ENCODE measurements around the gene RFXANK.

The RFXANK gene

DNA sequence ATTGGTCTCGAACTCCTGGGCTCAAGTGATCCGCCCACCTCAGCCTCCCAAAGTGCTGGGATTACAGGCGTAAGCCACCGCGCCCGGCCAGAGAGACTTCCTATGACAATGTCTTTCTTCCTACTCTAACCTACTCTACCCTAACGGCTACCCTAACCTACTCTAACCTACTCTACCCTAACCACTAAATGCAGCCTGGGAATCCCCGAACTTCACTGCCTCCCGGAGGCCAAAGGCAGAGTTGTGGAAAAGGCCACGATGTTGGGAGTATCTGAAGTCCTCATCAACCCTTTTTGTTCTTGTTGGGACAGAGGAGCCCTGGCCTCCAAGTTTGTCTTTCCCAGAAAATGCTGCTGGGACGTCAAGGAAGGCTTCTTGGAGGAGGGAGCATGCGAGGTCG lies 12.1 kb downstream of the RFXANK start:
- no peak for DNase-seq (ENCODE audit: low read depth in 1 of 2, low spot score in 1 of 2)
- no peak for TF ChIP-seq JUND (IDR thresholded peaks at IDR 0.05; ENCODE audit: low read depth)
- in situ Hi-C loops (cut with HindIII; ENCODE audit: low pct_unique_long_range_greater_than_20kb, low sequenced_read_pairs) = no loop called here

DNA sequence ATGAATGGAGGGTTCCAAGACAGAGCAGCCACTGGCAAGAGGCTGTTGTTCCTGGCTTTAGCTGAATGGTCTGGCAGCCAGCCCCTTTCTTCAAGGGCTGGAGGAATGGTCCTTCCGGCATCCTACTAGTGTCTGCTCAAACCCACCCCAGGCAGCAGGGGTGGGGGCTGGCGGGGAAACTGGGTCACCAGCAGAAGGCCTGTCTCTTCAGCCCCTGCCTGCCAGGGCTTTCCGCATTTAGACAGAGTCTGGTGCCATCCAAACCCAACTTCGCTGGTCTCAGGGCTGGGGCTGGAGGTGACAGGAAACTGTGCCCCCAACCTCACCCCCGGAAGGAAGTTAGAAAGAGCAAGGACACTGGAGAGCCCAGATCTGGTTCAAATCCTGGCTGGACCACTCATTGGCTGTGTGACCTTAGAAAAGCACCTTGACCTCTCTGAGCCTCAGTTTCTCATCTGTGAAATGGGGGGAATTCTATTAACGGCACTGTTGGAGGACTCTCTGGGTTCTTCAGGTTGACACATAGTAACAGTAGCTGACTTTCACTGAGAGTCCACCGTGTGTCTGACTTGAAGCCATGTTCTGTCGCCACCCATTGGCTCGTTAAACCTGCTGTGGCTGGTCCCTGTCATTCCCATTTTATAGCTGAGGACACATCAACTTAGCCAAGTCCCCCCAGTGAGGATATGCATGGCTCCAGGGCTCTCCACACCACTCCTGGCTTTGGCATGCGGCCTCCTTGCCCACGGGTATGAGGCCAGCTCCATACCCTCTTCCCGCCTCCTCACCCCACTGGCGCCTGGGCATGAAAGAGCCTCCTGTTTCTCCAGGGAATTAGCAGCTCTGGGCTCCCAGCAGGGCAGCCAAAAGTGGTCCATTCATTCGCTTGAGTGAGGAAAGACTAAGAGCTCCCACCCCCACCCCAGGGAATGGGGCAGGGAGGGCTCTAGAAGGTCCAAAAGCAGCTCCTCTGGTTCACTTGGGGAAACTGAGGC lies 13.7 kb downstream of the RFXANK start:
- no peak for DNase-seq (ENCODE audit: low read depth in 1 of 2, low spot score in 1 of 2)
- in situ Hi-C loops (cut with HindIII; ENCODE audit: low pct_unique_long_range_greater_than_20kb, low sequenced_read_pairs) = no loop called here
- TF ChIP-seq JUND (IDR thresholded peaks at IDR 0.05; ENCODE audit: low read depth) = no peak

DNA sequence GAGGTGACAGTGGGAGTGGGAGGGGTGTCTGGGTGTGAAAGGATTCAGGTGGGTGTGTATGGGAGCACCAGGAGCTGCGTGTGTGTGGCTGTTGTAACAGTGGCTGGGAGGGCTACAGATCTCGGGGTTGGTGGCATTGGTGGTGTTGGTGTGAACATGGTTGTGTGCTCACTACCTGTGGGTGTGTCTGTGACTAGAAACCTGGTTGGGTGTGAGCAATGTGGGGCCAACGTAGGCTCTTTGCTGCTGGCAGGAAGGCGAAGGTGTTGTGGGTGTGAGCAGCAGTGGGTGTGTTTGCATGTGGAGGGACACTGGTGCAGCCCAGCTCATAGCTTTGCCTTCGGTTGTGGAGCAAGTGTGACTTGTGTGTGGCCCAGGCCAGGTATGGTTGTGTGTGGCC lies 14.9 kb downstream of the RFXANK start:
- in situ Hi-C loops (cut with HindIII; ENCODE audit: low pct_unique_long_range_greater_than_20kb, low sequenced_read_pairs) = no loop called here
- no peak for TF ChIP-seq JUND (IDR thresholded peaks at IDR 0.05; ENCODE audit: low read depth)

DNA sequence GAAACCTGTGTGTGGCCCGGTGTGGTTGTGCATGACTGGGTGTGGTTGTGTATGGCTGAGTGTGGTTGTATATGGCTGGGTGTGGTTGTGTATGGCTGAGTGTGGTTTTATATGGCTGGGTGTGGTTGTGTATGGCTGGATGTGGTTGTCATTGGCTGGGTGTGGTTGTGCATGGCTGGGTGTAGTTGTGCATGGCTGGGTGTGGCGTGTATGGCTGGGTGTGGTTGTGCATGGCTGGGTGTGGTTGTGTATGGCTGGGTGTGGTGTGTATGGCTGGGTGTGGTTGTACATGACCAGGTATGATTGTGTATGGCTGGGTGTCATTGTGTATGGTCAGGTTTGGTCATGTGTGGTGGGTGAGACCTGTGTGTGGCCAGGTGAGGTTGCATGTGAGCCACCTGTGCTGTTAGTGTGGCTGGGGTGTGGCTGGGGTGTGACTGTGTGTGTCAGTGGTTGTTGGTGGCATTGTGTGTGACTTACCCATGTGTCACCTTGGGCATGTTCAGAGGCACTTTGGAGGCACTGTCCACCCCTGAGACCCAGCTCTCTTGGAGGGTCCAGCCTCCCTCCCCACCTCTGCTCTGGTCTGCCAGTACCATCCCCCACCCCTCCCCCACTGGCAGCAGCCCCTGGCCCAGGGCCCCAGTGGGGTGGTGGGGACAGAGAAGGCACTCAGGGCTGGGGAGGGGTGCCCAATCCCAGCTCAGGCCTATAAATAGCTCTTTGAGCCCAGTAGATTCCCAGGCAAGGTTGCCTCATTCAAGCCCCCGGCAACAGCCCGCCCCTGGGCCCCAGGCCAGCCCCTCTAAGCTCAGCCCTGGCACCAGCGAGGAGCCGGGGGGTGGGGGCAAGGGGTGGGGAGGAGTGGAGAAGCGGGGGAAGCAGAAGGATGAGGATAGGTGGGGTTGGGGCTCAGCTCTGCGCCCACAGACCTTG lies 15.8 kb downstream of the RFXANK start:
- TF ChIP-seq JUND (IDR thresholded peaks at IDR 0.05; ENCODE audit: low read depth) = no peak
- no peak for DNase-seq (ENCODE audit: low read depth in 1 of 2, low spot score in 1 of 2)
- in situ Hi-C loops (cut with HindIII; ENCODE audit: low pct_unique_long_range_greater_than_20kb, low sequenced_read_pairs) = no loop called here

More for the DNA sequence above, 14.9 kb downstream of the RFXANK start:
- DNase-seq (ENCODE audit: low read depth in 1 of 2, low spot score in 1 of 2) = no peak

DNA sequence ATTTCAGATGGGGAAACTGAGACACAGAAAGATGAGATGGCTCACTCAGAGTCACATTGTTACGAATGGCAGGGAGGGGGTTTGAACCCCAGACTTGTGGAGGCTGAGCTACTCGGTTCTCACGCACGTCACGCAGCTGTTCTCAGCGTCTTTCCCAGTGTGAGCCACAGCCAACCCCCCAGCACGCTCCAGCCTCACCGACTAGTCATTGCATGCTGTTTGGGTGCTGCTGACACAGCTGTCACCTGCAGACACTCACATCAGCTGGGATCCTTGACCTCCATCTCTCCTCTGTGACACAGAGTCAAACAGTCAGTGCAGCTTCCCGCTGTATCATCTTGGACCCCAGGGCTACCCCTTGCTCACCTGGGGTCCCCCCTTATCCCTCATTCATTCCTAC lies 17.3 kb downstream of the RFXANK start:
- no peak for DNase-seq (ENCODE audit: low read depth in 1 of 2, low spot score in 1 of 2)
- in situ Hi-C loops (cut with HindIII; ENCODE audit: low pct_unique_long_range_greater_than_20kb, low sequenced_read_pairs) = no loop called here
- TF ChIP-seq JUND (IDR thresholded peaks at IDR 0.05; ENCODE audit: low read depth) = no peak

DNA sequence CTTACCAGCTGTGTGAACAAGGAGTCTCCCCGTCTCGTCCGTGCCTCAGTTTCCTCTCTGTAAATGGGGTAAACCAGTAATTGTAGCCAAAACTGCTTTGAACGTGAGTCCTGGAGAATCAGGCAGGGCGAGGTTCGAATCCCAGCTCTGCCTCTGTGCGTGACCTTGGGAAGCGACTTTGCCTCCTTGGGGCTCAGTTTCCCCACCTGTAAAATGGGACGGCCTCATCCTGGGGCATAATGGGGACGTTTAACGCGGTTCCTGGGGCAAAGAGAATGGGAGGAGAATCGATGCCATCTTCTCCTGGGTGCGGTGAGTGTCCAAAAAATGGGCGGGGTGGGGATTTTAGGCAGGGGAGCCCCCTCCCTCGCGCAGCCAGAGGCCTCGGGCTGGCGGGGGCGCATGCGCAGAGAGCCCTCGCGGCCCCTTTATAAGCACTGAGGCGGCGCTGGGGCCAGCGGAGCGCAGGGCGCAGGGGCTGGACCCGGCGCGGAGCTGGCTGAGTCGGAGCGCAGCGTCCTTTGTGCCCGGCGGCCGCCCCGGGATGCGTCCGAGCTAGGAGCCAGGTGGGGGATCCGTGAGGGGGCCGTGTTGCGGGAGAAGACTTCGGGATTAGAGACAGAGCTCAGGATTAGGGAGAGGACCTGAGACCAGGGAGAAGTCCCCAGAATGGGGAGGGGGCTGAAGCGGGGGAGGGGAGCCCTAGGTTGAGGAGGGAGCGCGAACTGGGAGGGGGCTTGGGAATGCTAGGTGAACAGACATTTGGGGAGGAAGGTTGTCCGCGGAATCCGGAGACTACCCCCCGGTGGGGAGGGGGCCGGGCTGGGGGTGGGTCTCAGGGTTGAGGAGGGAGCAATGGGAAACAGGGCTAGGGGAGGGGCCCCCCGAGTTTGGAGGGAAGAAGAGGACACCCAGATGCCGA lies 19.7 kb downstream of the RFXANK start, which contains the start of gene NCAN:
NCAN (plus strand) TSS at position 460 of the 922 bp plus-strand sequence. CDS start 4,996 bp downstream, outside the sequence.
- TF ChIP-seq JUND (IDR thresholded peaks at IDR 0.05; ENCODE audit: low read depth) = no peak
- DNase-seq (ENCODE audit: low read depth in 1 of 2, low spot score in 1 of 2) = no peak
- in situ Hi-C loops (cut with HindIII; ENCODE audit: low pct_unique_long_range_greater_than_20kb, low sequenced_read_pairs) = no loop called here

DNA sequence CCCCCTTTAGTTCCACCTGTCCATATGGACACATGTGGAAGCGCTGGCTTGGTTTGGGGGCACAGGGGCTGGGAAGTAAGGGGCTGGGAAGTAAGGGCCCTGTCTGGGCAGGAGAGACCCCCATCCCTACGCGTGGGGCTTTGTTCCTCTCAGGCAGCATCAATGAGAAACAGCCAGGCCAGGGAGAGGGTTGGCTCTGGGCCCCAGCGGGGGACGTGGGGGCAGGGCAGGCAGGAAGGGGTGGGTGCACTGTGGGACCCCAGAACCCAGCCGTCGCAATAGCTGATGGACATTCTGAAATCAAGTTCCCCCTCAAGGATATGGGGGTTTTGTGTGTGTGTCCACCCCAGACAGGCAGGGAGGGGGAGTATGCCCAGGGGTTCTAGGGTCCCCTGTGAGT lies 20.9 kb downstream of the RFXANK start:
- TF ChIP-seq JUND (IDR thresholded peaks at IDR 0.05; ENCODE audit: low read depth) = no peak
- in situ Hi-C loops (cut with HindIII; ENCODE audit: low pct_unique_long_range_greater_than_20kb, low sequenced_read_pairs) = no loop called here
- no peak for DNase-seq (ENCODE audit: low read depth in 1 of 2, low spot score in 1 of 2)

DNA sequence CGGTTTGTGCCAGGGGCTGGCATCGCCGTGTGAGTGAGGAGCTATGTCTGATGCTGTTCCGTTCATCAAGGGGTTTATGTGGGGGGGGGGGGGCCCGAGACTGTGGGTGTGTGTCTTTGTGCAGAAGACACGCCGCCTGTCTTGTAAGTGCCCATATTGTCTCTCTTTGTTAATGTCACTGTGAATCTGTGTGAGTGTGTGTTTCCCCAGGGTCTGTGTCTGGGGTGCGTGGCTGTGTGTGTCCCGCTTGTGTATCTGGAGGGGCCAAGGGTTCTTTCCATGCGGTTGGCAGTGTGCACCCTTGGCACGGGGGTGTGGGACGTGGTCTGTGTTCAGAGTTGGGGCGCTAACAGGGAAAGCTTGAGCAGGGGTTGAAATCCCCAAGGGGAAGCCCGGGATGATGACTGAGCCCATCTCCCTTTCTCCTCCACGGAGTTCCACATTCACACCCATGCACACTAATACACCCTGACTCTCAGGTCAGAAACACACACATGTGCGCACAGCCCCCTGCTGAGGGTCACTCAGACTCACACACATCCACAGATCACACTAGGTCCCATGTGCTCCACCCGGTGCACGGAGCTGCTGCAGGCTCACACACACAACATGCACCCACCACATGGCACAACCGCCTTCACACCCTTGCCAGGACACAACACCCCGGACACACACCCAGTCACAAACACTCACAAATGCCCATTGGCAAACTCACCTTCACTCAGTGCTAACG lies 21.5 kb downstream of the RFXANK start:
- no peak for TF ChIP-seq JUND (IDR thresholded peaks at IDR 0.05; ENCODE audit: low read depth)

DNA sequence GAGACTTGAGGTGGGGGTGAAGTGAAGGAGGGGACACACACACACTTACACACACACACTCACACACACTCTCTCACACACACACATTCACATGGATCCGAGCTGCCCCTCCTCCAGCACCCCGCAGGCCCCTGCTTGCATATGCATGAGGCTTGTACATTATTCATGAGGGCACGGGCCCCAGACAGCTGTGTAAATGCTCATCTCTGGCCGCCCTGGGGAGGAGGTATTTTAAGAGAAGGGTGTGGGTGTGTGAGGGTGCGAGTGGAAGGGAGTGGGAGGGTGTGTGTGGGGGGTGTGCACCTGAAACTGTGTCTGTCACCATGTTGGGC lies 22.1 kb downstream of the RFXANK start:
- no peak for TF ChIP-seq JUND (IDR thresholded peaks at IDR 0.05; ENCODE audit: low read depth)
- in situ Hi-C loops (cut with HindIII; ENCODE audit: low pct_unique_long_range_greater_than_20kb, low sequenced_read_pairs) = no loop called here
- DNase-seq (ENCODE audit: low read depth in 1 of 2, low spot score in 1 of 2) = no peak

More for the DNA sequence above, 21.5 kb downstream of the RFXANK start:
- DNase-seq (ENCODE audit: low read depth in 1 of 2, low spot score in 1 of 2) = no peak
- in situ Hi-C loops (cut with HindIII; ENCODE audit: low pct_unique_long_range_greater_than_20kb, low sequenced_read_pairs) = no loop called here

DNA sequence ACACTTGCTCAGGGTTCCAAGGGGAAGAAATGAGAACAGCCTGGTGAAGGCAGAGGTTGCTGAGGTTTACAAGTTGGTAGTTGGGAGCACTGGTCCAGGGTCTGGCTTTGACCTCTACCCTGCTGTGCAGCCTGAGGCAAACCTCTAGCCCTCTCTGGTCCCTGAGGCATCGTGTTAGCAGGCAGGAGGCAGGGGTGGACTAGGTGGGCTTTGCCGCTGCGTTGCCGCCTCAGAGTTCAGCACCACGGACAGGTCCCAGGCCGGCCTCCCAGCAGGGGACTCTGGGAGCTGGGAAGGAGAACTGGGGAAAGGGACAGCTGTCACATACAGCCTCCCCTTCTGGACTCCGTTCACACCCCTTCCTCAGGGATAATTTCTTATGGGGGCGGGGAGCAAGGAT lies 22.8 kb downstream of the RFXANK start:
- no peak for TF ChIP-seq JUND (IDR thresholded peaks at IDR 0.05; ENCODE audit: low read depth)
- DNase-seq (ENCODE audit: low read depth in 1 of 2, low spot score in 1 of 2) = peak; percentile 37 to 66
- in situ Hi-C loops (cut with HindIII; ENCODE audit: low pct_unique_long_range_greater_than_20kb, low sequenced_read_pairs) = no loop called here

DNA sequence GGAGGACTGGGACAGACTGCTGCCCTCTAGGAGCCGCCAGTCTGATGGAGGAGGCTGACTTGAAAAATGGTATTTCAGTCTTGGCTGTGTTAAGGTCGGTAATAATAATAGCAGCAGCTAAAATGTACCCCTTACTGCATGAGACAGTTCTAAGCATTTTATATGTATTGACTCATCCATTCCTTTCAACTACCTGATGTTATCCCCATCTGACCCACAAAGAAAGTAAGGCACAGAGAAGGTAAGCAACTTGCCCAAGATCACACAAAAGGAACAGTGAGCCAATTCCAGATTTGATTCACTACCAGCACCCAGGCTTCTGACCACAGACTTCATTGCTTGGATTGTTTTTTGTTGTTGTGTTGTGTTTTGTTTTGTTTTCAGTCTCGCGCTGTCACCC lies 23.7 kb downstream of the RFXANK start:
- no peak for DNase-seq (ENCODE audit: low read depth in 1 of 2, low spot score in 1 of 2)
- no peak for TF ChIP-seq JUND (IDR thresholded peaks at IDR 0.05; ENCODE audit: low read depth)
- in situ Hi-C loops (cut with HindIII; ENCODE audit: low pct_unique_long_range_greater_than_20kb, low sequenced_read_pairs) = no loop called here
